Renal cortex interstitium (tissue), 11 donors: ENCODE measurements around the gene SLC35G2. TPM values are rescaled to one million over a fixed set of nuclear protein-coding genes. Genes with fewer than 3 reads are reported as not detected.

Source experiments
- DNase-seq, 11 donors: peaks; one replicate each; pipeline ENCODE4 v3.0.0-alpha.2; 2013; ENCODE audit warnings: low read depth in 9 of 11, low spot score in 4 of 11; ENCODE audit errors: extremely low read depth in 1 of 11
- polyA plus RNA-seq, 3 donors: library from polyadenylated mRNA; unstranded; fragments of 120-200 nt; gene quantifications; one replicate each; pipeline ENCODE4 v1.2.1, GENCODE V29; 2013; ENCODE audit not compliant: insufficient read length in 3 of 3

The SLC35G2 gene
- polyA plus RNA-seq, 3 donors, result 3.2 to 4.5 (median 3.9) TPM

DNA sequence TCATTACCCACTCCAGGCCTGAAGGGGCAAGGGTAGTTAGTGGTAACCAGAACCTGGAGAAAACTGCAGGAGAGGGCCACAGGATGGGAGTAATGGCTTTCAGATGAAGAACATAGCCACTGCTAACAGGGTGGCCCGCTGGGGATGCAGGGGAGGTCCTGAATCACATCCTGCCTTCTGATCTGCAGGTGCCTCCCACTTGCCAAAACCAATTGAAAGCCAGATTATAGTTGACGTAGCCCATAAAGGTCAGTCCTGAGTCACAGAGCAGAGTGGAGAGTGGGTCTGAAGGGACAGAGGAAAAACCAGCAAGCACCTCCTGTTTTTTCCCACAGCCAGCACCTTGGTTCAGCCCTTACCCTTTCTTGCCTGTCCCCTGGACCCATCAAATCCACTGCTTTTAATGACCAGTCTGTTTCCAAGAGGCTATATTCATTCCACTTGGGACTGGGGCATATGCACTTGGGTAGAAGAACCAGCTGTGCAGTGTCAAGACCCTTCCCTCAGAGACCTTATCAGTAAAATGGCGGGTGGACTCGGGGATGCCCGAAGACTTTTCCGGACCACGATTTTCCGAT, 646 bp upstream of the SLC35G2 start:
- peak in 2 of 11 donors; percentile 15 to 29 for DNase-seq

DNA sequence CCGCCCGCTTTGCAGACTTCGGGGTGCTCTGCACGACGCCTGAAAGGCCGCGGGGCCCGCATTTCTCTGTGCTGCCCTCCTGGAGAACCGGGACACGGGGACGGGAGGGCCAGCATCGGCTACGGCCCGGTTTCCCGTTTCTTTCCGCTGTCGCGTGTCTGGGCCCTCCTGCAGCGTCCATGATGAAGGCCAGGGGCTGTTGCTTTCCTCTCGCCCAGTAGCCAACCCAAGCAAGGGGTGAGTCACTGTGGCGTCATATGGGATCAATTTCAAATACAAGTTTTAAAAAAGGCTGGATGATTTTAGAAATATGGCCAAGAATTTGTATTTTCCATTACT, 435 bp downstream of the SLC35G2 start:
- peak in 2 of 11 donors; percentile 18 to 23 for DNase-seq

DNA sequence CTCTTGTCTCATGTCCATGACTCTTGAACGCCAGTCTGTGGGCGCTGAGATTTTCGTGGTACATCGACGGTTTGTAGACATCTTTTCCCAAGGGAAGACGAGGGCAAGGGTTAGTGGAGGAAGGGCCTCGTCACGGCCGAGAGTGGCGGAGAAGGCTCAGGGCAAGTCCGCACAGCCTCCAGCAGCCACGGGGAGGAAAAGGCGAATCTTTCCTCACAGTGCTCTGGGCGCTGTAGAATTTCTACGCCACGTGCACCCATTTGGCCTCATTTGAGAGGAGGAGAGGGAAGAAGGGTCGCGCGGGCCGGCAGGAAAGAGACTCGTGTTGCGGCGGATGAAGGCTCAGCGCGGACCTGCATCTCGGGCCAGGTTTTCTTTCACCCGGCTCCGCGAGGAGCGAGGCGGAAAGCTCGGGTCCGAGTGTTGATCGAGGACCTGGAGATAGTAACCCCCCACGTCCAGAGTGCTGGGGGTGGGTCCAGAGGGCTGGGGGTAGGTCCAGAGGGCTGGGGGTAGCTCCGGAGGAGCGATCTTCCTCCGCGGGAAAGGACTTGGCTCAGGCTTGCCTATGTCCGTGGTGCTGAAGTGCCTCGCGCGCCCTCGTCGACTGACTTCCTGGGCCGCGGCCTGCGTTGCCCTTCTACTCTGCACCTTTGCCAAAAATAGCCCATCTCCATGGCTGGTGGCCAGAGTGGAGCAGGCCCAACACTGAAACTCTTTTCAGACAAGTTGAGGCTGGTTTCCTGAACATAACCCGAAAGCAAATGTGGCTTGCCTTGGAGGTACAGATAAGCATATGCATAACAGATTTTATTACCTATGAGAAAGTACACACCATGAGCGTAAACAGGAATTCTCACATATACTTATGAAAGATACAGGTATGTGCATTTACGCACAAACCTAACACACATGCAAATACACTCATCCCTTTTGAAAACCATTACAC, 1.1 kb downstream of the SLC35G2 start:
- DNase-seq, result peak in 5 of 11 donors; percentile 19 to 42 (median 35)

DNA sequence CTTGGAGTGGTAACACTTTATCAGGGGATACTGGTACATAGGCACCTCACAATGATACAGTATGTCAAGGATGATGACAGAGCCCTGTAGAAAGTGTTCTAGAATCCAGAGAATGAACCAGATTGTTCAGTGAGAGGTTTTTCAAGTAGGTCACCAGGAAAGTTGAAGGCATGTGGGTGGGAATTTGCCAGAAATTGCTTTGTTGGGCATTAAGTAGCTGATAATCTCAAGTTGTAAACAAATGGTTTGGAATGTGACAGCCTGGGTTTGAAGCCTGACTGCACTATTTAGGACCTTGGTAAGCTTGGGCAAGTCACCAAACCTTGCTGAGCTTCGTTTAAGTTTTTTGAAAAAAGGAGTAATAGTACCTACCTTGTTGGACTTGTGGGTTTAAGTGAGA, 12.5 kb downstream of the SLC35G2 start:
- no peak for DNase-seq

DNA sequence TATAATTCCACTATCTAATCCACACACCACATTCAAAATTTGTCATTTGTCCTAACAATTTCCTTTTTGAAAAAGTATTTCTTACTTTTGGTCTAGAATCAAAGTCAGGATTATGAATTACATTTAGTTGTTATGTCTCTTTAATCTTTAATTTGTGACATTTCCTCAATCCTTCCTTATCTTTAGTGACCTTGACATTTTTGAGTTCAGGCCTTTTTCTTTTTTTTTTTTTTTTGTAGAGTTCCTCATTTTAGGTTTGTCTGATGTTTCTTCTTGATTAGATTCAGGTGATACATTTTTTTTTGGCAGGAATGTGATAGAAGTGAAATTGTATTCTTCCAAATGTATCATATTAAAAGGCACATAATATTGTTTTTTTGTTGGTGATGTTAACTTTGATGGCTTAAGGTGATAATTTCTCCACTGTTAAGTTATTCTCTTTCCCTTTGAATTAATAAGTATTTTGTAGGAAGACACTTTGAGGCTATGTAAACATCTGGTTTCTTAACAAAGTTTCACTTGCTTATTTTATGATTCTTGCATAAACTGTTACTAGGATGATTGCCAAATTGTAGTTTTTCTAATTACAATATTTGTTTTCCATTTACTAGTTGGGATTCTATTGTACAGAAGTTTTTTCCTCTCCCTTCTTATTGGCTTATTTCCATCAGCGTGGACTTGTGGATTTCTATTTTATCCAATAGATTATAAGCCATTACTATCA, 16.3 kb downstream of the SLC35G2 start:
- no peak for DNase-seq

DNA sequence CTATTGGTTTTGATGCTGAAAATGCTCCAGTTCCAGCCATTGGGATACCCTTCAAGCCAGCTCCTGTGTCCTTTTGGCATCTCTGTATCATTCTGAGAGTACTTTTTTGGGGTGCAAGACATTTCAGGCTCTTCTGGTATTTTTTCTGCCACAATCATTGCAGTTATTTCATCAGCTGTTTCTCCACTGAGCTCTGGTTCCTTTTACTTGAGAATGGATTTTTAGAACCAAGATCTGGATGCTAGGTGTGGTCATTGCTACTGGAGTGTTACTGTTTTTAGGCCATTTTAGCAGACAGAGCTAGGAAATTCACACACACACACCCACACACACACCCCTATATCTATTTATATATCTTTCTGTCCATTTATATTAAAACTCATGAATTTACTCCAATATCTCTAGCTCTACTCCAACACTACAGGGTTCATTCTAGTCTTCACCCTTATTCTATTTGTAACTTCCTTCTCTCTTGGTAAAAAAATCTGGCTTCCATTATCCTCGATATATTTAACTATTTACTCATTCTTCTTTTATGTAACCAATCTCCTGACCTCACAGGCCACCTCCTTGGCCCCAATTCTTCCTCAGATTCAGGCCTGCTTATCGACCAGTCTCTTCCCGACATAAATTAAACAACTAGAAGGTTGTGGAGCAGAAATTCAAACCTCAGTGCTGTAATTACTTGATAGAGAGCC, 17.0 kb downstream of the SLC35G2 start:
- DNase-seq, result no peak

DNA sequence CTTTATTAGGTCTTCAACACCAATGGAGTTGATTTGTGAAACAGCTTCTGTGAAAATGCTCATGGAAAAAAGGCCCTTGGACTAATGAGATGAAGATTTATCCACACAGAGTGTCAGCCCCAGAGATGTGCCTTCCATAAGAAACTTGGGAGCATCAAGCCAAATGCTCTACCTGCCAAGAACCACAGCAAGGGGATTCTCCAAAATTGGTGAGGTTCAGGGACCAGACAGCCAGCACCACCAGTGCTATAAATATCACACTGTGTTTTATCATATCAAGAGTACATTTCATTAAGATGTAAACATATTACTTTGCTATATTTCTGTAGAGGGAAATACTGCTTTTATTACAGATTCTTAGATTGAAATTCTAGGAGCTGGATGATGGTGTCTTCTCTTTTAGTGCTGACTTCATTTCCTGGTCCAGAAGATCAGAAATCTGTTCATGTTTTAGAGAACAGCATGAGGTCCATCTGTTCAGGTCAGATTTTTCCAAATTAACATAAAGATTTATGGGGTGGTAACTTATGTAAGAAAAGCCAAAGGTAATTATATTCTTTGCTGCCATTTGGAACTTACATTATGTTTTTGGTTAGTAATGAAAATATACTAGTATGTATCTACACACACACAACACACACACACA, 17.7 kb downstream of the SLC35G2 start:
- DNase-seq, result no peak

DNA sequence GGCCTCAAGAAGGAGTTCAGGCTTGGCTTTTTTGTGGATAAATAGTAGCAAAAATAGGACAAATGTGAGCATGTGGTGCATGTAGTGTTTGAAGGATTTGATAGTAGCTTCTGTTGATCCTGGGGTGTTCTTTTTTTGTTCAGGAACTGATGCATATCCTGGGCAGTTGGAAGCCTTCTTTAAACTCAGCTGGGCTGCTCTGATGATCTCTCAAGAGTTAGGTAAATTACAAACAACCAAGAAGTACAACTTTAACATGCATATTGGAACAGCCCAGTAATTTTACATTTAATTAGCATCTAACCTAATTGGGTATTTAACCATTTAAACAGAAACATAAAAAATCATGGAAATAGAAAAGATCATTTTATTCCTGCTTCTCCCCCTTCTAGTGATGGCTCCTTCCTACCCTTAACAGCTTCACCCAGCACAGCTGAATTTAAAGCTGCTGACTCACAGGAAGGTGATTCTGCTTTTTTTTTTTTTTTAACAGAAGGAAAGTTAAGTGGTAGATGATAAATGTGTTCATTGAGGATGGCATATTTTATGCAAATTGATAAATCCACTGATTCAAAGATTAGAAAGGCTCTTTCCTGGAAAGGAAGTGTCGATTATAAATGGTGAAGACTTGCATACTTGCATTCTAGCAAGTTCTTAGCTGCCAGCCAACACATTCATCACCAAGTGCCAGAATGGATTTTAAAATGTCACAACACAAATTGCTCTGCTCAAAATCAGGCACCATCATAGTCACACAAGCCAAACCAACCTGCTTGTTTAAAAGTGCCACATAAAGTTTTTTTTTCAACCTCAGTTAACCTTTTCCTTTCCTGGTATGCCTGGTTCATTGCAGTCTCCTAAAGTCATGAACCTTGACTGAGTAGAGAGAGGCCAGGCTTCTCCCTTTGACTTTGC, 20.0 kb downstream of the SLC35G2 start:
- no peak for DNase-seq

DNA sequence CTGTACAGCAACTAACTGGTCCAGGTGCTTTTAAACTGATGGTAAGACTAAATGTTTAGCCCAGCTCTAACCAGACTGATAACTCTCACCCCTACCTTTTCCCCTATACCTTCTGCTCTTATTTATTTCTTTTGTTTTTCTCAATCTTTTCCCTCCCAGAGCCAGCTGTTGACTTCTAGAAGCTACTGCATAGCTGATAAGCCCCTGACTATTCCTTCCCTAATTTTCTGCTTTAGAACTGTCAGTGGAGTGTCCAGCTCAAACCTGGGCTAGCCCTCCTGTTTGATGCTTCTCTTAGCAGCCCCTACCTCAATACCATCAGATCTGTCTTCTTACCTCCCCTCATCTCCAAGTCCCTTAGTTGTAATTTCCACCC, 20.6 kb downstream of the SLC35G2 start:
- no peak for DNase-seq

DNA sequence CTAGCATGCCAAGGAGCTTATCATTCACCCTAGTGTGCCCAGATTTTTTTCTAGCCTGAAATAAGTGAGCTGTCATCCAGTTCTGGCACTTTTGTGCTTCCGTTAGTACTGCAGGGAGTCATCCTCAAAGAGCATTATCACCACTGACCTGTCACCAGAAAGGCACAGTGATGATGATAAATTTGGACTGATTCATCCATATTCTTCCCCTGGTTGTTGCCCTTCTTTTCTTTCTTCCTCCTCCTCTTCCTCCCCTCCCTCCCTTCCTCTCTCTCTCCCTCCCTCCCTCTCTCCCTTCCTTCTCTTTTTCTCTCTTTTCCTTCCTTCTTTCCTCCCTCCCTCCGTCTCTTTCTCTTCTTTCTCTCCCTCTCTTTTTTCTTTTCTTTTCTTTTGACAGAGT, 21.3 kb downstream of the SLC35G2 start:
- DNase-seq, result no peak

DNA sequence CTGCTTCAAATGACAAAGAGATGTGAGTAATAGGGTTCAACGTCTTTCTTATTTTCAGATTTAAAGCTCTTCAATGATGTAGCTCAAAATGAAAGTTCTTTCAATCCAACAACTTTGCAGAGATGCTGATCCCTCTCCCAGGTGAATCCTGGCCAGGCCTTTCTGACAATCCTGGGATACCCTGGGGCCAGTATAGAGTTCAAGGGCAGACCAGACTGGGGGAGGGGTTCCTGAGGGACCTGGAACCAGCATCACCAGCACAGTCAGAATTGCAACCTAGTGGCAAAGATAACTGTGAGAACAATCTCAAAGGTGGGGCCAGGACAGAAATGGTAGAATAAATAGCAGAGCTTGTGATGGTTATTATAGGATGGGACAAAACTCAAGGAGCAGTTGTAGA, 23.4 kb downstream of the SLC35G2 start:
- DNase-seq, result no peak

DNA sequence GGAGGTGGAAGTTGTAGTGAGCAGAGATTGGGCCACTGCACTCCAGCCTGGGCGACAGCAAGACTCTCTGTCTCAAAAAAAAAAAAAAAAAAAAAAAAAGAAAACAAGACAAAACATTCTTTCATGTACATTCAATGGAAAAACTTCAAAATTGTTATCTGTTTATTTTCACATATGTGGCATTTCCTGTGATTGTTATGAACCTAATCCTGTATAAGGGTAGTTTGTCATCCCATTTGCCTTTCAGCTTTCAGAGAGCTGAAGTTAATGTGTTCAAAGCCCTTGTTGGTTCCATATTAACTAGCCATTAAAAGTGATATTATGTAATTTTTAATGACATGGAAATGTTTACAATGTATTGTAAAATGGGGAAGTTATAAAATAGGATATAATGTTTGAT, 25.8 kb downstream of the SLC35G2 start:
- DNase-seq, result no peak

DNA sequence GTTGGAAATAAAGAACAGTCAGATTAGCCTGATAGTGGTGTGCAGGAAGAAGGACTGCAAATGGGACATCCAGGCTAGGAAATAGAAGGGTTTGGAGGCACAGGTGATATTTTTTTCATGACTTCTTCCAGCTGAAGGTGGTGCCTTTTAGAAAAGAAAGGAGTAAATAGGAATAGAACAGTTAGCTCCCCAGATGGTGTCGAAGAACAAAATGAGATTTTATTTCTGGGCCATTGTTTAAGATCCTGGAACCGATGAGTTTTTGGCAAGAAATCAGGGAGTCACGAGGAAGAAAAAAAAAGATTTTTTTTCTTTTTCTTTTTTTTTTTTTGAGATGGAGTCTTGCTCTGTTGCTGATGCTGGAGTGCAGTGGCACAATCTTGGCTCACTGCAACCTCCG, 33.3 kb downstream of the SLC35G2 start:
- DNase-seq, result no peak

DNA sequence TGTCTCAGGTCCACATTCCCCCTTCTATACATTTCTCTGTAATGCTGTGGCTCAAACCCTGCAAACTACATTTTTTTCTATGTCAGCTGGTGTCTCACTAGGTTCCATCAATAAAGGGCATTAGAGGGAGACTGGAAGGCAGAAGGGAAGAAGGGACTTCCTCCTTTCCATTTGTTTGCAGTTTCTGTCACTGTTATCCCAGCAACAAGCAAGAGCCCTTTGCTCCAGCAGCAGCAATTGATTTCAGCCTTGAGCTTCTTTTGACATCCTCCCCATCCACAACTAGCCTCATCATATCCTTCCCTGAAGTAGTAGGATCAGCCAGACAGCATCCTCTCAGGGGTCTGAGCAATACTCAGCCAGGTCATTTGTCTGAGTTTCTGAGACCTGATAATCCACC, 37.7 kb downstream of the SLC35G2 start:
- no peak for DNase-seq

DNA sequence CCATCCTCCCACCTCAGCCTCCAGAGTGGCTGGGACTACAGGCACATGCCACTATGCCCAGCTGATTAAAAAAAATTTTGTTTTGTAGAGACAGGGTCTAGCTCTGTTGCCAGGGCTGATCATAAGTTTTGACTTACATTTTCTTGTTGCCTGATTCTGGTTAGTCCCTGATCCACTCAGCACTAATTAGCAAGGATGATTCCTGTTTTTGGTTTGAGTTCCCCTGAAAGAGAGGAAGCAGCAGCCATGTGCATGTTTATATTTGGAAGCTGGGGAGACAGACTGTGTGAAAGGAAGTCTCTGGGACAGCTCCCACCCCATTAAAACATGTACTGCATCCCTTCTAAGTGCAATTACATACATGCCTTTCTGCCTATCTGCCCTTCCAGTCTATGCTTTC, 39.5 kb downstream of the SLC35G2 start:
- DNase-seq, result no peak

DNA sequence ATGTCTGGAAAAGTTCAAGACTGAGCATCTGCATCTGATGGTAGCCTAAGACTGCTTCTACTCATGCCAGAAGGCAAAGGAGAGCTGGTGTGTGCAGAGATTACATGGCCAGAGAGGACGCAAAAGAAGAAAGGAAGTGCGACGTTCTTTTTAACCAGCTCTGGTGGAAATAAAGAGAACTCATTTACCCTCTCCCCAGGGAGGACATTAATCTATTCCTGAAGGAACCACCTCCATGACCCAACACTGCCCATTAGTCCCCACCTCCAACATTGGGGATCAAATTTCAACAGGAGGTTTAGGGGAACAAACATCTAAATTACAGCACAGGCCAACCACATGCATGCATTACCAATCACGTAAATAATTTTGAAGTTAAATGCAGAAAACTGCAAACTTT, 41.6 kb downstream of the SLC35G2 start:
- peak in 4 of 11 donors; percentile 18 to 30 (median 24) for DNase-seq

DNA sequence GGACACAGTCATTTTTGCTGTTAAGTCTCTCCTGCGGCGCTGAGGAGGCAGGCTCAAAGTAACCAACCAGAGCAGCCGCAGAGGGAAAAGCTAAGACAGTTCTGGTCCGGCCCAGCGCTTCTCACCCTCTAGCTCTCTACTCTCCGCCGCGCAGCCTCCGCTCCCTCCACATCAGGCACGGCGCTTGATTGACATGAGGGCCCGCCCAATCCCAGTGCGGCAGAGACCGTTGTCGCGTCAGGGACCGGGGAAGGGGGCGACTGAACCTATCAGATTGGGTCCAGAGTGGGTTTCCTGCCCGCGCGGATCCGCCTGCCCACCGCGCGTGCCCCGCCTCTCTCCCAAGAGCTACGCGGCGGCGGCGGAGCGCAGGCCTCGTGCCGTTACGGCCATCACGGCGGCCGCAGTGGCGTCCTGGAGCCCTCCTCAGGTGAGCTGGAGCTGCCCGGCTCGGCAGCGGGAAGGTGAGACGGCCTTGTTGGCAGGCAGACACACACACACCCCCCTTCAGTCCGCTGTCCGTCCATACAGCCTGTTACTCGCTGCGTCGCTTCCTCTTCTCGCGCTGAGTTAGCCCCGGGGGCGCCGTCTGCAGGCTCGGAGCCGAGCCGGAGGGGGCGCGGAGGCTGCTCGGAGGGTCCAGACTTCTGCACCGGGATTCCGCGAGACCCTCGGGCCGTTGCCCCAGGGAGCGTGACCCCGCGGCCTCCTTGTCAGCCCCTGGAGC, 43.1 kb downstream of the SLC35G2 start, which contains the start of gene NCK1:
Gene NCK1 (plus strand): TSS at position 319 of the 727 bp plus-strand sequence. CDS start 65,794 bp downstream, outside the sequence.
- peak; percentile 91 to 98 (median 96) for DNase-seq
